A549 (cell line): ENCODE measurements around the gene CILP. TPM values are rescaled to one million over a fixed set of nuclear protein-coding genes. Genes with fewer than 3 reads are reported as not detected.

Experiments used
- ATAC-seq, 2 experiments: fragments of 200-7000 bp in 1 of 2; fragments of >200 bp in 1 of 2; cut with Nextera tagmentation in 1 of 2; cut with Tn5 transposase in 1 of 2; 3 replicates each; pipeline versions ENCODE4 v1.8.0 to v1.9.1; 2018 to 2020; ENCODE audit warnings: mild to moderate bottlenecking in 1 of 2, moderate library complexity in 1 of 2
- CTCF ChIA-PET: fragments of 300-600 bp; sonication (Branson Sonifier 250); formaldehyde crosslinking; extraction: SDS; loops from one replicate; lab custom pipeline; 2021; ENCODE audit warnings: antibody characterized with exemption, inconsistent platforms; lab: Yijun Ruan, JAX
- POLR2A ChIA-PET: fragments of 350-600 bp; formaldehyde crosslinking; extraction: SDS; loops from one replicate; lab custom pipeline; 2021; ENCODE audit warnings: antibody characterized with exemption, inconsistent platforms; lab: Yijun Ruan, JAX
- DNase-seq, 2 experiments: peaks; one replicate each; pipeline versions ENCODE4 v3.0.0 to v3.0.0-alpha.2; 2011 to 2016; ENCODE audit warnings: low read depth in 1 of 2, low spot score in 1 of 2
- FAIRE-seq: peaks from 2 replicates; lab custom pipeline; 2011; peaks lifted over from hg19 to GRCh38; lab: Jason Lieb, UNC
- H3K27ac ChIP-seq, 2 experiments: fragments of >200 bp; sonication (Bioruptor Twin); formaldehyde crosslinking; 3 replicates each; pipeline ENCODE4 v1.5.1; 2016 to 2017
- H3K4me1 ChIP-seq: fragments of >200 bp; sonication (Bioruptor Twin); formaldehyde crosslinking; 3 replicates; pipeline ENCODE4 v1.6.1; 2016
- H3K4me2 ChIP-seq: fragments of >200 bp; sonication (Bioruptor Twin); formaldehyde crosslinking; 3 replicates; pipeline ENCODE4 v1.6.1; 2016
- H3K4me3 ChIP-seq: fragments of >200 bp; sonication (Bioruptor Twin); formaldehyde crosslinking; 3 replicates; pipeline ENCODE4 v1.5.1; 2016
- H3K9me3 ChIP-seq: fragments of >200 bp; sonication (Bioruptor Twin); formaldehyde crosslinking; 3 replicates; pipeline ENCODE4 v1.6.1; 2016
- BHLHE40 ChIP-seq: IDR thresholded peaks from 2 replicates; pipeline ENCODE4 v1.6.1; 2012; ENCODE audit warnings: low read depth, low read length, inconsistent platforms
- CBX2 ChIP-seq: fragments of 200-600 bp; sonication (generic); IDR thresholded peaks from 2 replicates; pipeline ENCODE4 v1.6.1; 2016; ENCODE audit warnings: low read depth, mild to moderate bottlenecking, borderline replicate concordance
- CBX8 ChIP-seq: fragments of 200-600 bp; sonication (generic); IDR thresholded peaks from 2 replicates; pipeline ENCODE4 v1.6.1; 2016
- CHD4 ChIP-seq: fragments of 200-600 bp; sonication (generic); IDR thresholded peaks from 2 replicates; pipeline ENCODE4 v1.6.1; 2016; ENCODE audit warnings: antibody characterized with exemption, mild to moderate bottlenecking, borderline replicate concordance
- EHF ChIP-seq: fragments of 250-450 bp; sonication (Bioruptor Pico); IDR thresholded peaks from 2 replicates; pipeline ENCODE4 v1.5.0; 2020; ENCODE audit warnings: mild to moderate bottlenecking
- EHMT2 ChIP-seq: fragments of 200-600 bp; sonication (generic); IDR thresholded peaks from 2 replicates; pipeline ENCODE4 v1.6.1; 2016; ENCODE audit warnings: antibody characterized with exemption, low read depth, mild to moderate bottlenecking, moderate library complexity
- ESRRA ChIP-seq: fragments of 150-350 bp; IDR thresholded peaks from 2 replicates; pipeline ENCODE4 v1.6.1; 2014; ENCODE audit warnings: mild to moderate bottlenecking, low read length, borderline replicate concordance
- FOSL2 ChIP-seq, 2 experiments: fragments of 450-650 bp in 1 of 2; fragments of >200 bp in 1 of 2; sonication (Bioruptor Twin) in 1 of 2; formaldehyde crosslinking; IDR thresholded peaks; 2 replicates each; pipeline versions ENCODE4 v1.5.0 to v1.6.1; 2016 to 2020; ENCODE audit warnings: mild to moderate bottlenecking in 1 of 2, moderate library complexity in 1 of 2
- GATA3 ChIP-seq: IDR thresholded peaks from 2 replicates; pipeline ENCODE4 v1.6.1; 2012; ENCODE audit warnings: borderline replicate concordance
- HEYL ChIP-seq: fragments of 250-450 bp; sonication (Bioruptor Pico); IDR thresholded peaks from 2 replicates; pipeline ENCODE4 v1.8.0; 2021; ENCODE audit warnings: mild to moderate bottlenecking, moderate library complexity
- HOXA7 ChIP-seq: fragments of 250-450 bp; sonication (Bioruptor Pico); IDR thresholded peaks from 2 replicates; pipeline ENCODE4 v1.5.0; 2020; ENCODE audit warnings: mild to moderate bottlenecking, moderate library complexity
- HOXB5 ChIP-seq: fragments of 250-450 bp; sonication (Bioruptor Pico); IDR thresholded peaks from 2 replicates; pipeline ENCODE4 v1.5.0; 2020; ENCODE audit warnings: mild to moderate bottlenecking, moderate library complexity
- JUN ChIP-seq, 2 experiments: fragments of >200 bp; sonication (Bioruptor Twin); formaldehyde crosslinking; IDR thresholded peaks; 2 replicates in 1 of 2; 3 replicates in 1 of 2; pipeline ENCODE4 v1.6.1; 2016 to 2017
- JUNB ChIP-seq: fragments of >200 bp; sonication (Bioruptor Twin); formaldehyde crosslinking; IDR thresholded peaks from 2 replicates; pipeline ENCODE4 v1.6.1; 2016
- KDM5A ChIP-seq: fragments of 200-600 bp; sonication (generic); IDR thresholded peaks from 2 replicates; pipeline ENCODE4 v1.6.1; 2016; ENCODE audit warnings: antibody characterized with exemption, mild to moderate bottlenecking
- MYC ChIP-seq: IDR thresholded peaks from 2 replicates; pipeline ENCODE4 v1.6.1; 2012; ENCODE audit warnings: mild to moderate bottlenecking, inconsistent platforms, low read length, improper control_type of control experiment, borderline replicate concordance
- NR3C1 ChIP-seq: fragments of >200 bp; sonication (Bioruptor Twin); formaldehyde crosslinking; IDR thresholded peaks from 3 replicates; pipeline ENCODE4 v1.6.1; 2017
- PHF8 ChIP-seq: fragments of 200-600 bp; sonication (generic); IDR thresholded peaks from 2 replicates; pipeline ENCODE4 v1.6.1; 2016; ENCODE audit warnings: low read depth, mild to moderate bottlenecking, antibody characterized with exemption, moderate library complexity, borderline replicate concordance
- POLR2AphosphoS2 ChIP-seq: conservative IDR thresholded peaks from 2 replicates; pipeline ENCODE4 v1.6.1; 2012; ENCODE audit warnings: low read length, improper control_type of control experiment, inconsistent platforms
- SMC3 ChIP-seq: fragments of >200 bp; sonication (Bioruptor Twin); formaldehyde crosslinking; IDR thresholded peaks from 3 replicates; pipeline ENCODE4 v1.6.1; 2018; ENCODE audit warnings: inconsistent platforms
- SREBF2 ChIP-seq: fragments of 450-650 bp; IDR thresholded peaks from 2 replicates; pipeline ENCODE4 v1.6.1; 2014; ENCODE audit warnings: mild to moderate bottlenecking, moderate library complexity
- TP53 ChIP-seq: fragments of 250-450 bp; sonication (Bioruptor Pico); IDR thresholded peaks from 2 replicates; pipeline ENCODE4 v1.5.0; 2021; ENCODE audit warnings: mild to moderate bottlenecking, moderate library complexity
- ZFP36 ChIP-seq: fragments of 450-650 bp; IDR thresholded peaks from 2 replicates; pipeline ENCODE4 v1.6.1; 2014; ENCODE audit warnings: borderline replicate concordance; ENCODE audit not compliant: partially characterized antibody
- ZSCAN20 ChIP-seq: fragments of 250-450 bp; sonication (Bioruptor Pico); IDR thresholded peaks from 2 replicates; pipeline ENCODE4 v1.8.0; 2022; ENCODE audit warnings: mild to moderate bottlenecking, moderate library complexity
- WGBS: methylation state at CpG from one replicate; pipeline ENCODE4 v1.1.6; 2017; ENCODE audit errors: missing lambda C conversion rate; 5-methylcytosine and 5-hydroxymethylcytosine counted together
- polyA plus RNA-seq, 4 experiments: library from polyadenylated mRNA; depleted of rRNA in 3 of 4; stranded (reverse); fragments of >200 nt; fragmentation: RNase III in 1 of 4; extraction: RNeasy Plus Mini Kit Qiagen cat#74134 plus additional on column Dnase treatment in 1 of 4; gene quantifications; 2 replicates in 3 of 4; 3 replicates in 1 of 4; pipeline ENCODE4 v1.2.3, GENCODE V29; 2011 to 2017
- TF ChIP-seq, protein P1 (sequence below): fragments of 200-600 bp; sonication (generic); IDR thresholded peaks from 2 replicates; pipeline ENCODE4 v1.6.1; 2016; ENCODE audit warnings: antibody characterized with exemption, mild to moderate bottlenecking, moderate library complexity
- TF ChIP-seq, protein P2 (sequence below): fragments of >200 bp; sonication (Bioruptor Twin); formaldehyde crosslinking; IDR thresholded peaks from 2 replicates; pipeline ENCODE4 v1.6.1; 2016
- TF ChIP-seq, protein P3 (sequence below): fragments of 450-650 bp; IDR thresholded peaks from 2 replicates; pipeline ENCODE4 v1.6.1; 2014; ENCODE audit warnings: antibody characterized with exemption
- TF ChIP-seq, protein P4 (sequence below): IDR thresholded peaks from 2 replicates; pipeline ENCODE4 v1.6.1; 2012

Gene CILP
- polyA plus RNA-seq, 2 of the 4 experiments (the other 2 are of a cell fraction): 0.09 to 0.14 TPM

DNA sequence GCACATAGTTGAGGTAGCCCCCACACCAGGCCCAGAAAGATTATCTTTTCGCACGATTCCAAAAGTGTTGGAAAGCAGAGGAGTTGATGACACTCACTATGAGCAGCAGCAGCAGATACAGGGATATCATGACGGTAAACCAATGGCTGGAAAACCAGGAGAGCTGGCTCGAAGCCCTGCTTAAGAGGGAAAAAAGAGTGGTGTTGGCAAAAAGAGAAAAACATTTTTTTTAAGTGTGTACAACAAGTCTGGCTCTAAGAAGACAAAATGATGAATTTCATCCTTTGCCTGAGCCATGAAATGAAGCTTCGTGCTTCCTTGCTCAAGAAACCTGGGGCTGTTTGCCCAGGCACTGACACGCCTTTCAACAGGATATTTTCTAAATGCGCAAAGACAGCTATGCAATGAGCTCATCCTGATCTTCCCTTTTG is 48.1 kb upstream of the CILP start:
- Histone ChIP-seq H3K9me3 (no peaks in the 10 kb centered on the region), H3K4me3 (no peak overlapping the region), H3K4me1 (no peaks in the 10 kb centered on the region), H3K4me2 (no peak overlapping the region), H3K27ac (no peak overlapping the region)
- 92% methylated on average over 7 of the region's 7 CpGs for WGBS
- CTCF ChIA-PET: interaction anchor here (0.9 to 7.4 kb wide), 3 partner anchors 11 to 54 kb away, joined by 3 to 64 read pairs (median 3); no protein-coding TSS in a partner anchor
- FAIRE-seq (no peak), DNase-seq (no peak), ATAC-seq (no peak)
- TF ChIP-seq ESRRA (no peak), JUNB (no peak), CHD4 (no peak), SREBF2 (no peak), CBX2 (no peak), EHMT2 (no peak), KDM5A (no peak), SMC3 (no peak), HOXA7 (CRISPR knock-in tag) (no peak), EHF (CRISPR knock-in tag) (no peak), HEYL (CRISPR knock-in tag) (no peak), HOXB5 (CRISPR knock-in tag) (no peak), MYC (no peak), CBX8 (no peak)
- TF ChIP-seq, protein P1, sequence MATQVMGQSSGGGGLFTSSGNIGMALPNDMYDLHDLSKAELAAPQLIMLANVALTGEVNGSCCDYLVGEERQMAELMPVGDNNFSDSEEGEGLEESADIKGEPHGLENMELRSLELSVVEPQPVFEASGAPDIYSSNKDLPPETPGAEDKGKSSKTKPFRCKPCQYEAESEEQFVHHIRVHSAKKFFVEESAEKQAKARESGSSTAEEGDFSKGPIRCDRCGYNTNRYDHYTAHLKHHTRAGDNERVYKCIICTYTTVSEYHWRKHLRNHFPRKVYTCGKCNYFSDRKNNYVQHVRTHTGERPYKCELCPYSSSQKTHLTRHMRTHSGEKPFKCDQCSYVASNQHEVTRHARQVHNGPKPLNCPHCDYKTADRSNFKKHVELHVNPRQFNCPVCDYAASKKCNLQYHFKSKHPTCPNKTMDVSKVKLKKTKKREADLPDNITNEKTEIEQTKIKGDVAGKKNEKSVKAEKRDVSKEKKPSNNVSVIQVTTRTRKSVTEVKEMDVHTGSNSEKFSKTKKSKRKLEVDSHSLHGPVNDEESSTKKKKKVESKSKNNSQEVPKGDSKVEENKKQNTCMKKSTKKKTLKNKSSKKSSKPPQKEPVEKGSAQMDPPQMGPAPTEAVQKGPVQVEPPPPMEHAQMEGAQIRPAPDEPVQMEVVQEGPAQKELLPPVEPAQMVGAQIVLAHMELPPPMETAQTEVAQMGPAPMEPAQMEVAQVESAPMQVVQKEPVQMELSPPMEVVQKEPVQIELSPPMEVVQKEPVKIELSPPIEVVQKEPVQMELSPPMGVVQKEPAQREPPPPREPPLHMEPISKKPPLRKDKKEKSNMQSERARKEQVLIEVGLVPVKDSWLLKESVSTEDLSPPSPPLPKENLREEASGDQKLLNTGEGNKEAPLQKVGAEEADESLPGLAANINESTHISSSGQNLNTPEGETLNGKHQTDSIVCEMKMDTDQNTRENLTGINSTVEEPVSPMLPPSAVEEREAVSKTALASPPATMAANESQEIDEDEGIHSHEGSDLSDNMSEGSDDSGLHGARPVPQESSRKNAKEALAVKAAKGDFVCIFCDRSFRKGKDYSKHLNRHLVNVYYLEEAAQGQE: no peak
- TF ChIP-seq, protein P2, sequence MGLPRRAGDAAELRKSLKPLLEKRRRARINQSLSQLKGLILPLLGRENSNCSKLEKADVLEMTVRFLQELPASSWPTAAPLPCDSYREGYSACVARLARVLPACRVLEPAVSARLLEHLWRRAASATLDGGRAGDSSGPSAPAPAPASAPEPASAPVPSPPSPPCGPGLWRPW: no peak
- TF ChIP-seq, protein P3, sequence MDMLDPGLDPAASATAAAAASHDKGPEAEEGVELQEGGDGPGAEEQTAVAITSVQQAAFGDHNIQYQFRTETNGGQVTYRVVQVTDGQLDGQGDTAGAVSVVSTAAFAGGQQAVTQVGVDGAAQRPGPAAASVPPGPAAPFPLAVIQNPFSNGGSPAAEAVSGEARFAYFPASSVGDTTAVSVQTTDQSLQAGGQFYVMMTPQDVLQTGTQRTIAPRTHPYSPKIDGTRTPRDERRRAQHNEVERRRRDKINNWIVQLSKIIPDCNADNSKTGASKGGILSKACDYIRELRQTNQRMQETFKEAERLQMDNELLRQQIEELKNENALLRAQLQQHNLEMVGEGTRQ: no peak
- POLR2A ChIA-PET: no interaction called here

DNA sequence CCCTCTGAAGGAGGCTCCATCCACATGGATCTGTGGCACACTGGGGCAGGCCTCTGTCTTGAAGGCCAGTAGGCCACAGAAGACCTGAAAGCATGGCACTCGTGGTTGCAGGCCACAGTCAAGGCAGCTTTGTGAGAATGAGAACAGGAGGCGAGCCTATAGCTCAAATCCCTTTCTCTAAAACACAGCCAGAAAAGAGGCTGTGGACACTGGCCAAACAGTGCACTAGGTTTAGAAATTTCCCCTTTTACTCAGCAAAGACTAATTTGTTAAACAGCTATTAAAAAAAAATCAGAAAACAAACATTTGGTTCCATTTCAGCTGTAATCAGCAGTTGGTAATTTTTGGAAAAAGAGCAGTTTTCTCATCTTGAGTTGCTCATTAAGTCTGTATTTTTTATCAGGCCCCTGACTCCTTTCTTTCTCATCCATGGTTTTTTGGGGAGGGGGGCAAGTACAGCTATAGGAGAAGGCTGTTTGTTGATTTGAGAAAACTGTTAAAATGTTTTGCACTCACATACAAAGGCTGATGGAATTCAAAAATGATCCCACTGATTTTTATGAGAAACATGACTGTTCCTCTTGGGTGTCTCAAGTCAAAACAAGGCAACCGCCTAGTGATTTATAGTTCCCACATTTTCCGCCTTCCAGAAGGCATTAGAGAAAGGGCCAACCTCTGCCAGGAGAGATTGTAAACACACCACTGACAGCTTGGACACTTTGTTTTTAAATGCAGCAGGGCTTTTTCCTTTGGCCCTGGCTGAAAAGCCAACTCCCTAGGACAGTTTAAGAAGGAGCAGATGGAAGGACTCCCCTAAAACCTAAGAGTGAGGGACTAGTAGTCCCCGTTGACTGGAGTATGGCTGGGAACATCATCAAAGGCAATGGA is 47.3 kb upstream of the CILP start:
- CTCF ChIA-PET: interaction anchor here (1.2 to 7.4 kb wide), 3 partner anchors 12 to 73 kb away, joined by 3 to 64 read pairs (median 4); partner anchors contain the start of gene CLPX
- 80% methylated on average over 5 of the region's 5 CpGs for WGBS
- POLR2A ChIA-PET: no interaction called here
- ATAC-seq (no peak), DNase-seq (no peak), FAIRE-seq (no peak)
- Histone ChIP-seq H3K9me3 (no peaks in the 10 kb centered on the region), H3K4me3 (no peak overlapping the region), H3K4me1 (no peaks in the 10 kb centered on the region), H3K27ac (no peak overlapping the region), H3K4me2 (no peak overlapping the region)
- TF ChIP-seq TP53 (CRISPR knock-in tag) (no peak), NR3C1 (no peak), ZSCAN20 (no peak), FOSL2 (IDR thresholded peaks at IDR 0.05) (no peak), FOSL2 (CRISPR knock-in tag; IDR thresholded peaks at IDR 0.05) (no peak), JUNB (no peak), EHMT2 (no peak), POLR2AphosphoS2 (no peak), SREBF2 (no peak), ZFP36 (no peak), GATA3 (no peak), PHF8 (no peak), KDM5A (no peak), BHLHE40 (no peak), JUN (IDR thresholded peaks at IDR 0.05) (no peak), HOXA7 (CRISPR knock-in tag) (no peak)
- TF ChIP-seq, protein P4, sequence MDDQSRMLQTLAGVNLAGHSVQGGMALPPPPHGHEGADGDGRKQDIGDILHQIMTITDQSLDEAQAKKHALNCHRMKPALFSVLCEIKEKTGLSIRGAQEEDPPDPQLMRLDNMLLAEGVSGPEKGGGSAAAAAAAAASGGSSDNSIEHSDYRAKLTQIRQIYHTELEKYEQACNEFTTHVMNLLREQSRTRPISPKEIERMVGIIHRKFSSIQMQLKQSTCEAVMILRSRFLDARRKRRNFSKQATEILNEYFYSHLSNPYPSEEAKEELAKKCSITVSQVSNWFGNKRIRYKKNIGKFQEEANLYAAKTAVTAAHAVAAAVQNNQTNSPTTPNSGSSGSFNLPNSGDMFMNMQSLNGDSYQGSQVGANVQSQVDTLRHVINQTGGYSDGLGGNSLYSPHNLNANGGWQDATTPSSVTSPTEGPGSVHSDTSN: no peak
